GM21723 (cell line): Measurements from ENCODE around the gene NOTO.
"Not testable (repeated sequence)": the region's sequence is repeated elsewhere in the genome, so short reads cannot be mapped to it uniquely, and the experiment has no call there.

ENCODE experiments used
- ATAC-seq: cut with Tn5 transposase; IDR thresholded peaks from one replicate; pipeline ENCODE4 v1.9.1; 2021; ENCODE audit warnings: mild to moderate bottlenecking, moderate library complexity; ENCODE audit not compliant: unreplicated experiment

The NOTO gene

GRCh38 chr2:73202156-73203054 lies at the start of gene NOTO:
NOTO (plus strand) TSS chr2:73202574; CDS start chr2:73202667, 93 bp downstream.
- no peak for ATAC-seq

- ATAC-seq: no peak
Observed at GRCh38 chr2:73156539-73157124, 45.7 kb upstream of the NOTO start.

- ATAC-seq: no peak
Observed at GRCh38 chr2:73162856-73163391, 39.5 kb upstream of the NOTO start.

- no peak for ATAC-seq
Observed at GRCh38 chr2:73163483-73164367, 38.6 kb upstream of the NOTO start.

GRCh38 chr2:73165978-73166377 lies 36.4 kb upstream of the NOTO start:
- ATAC-seq: not testable (repeated sequence)

GRCh38 chr2:73166813-73167212 lies 35.6 kb upstream of the NOTO start:
- ATAC-seq: not testable (repeated sequence)

GRCh38 chr2:73168348-73168747 lies 34.0 kb upstream of the NOTO start:
- ATAC-seq: not testable (repeated sequence)

- ATAC-seq: not testable (repeated sequence)
Observed at GRCh38 chr2:73170341-73170740, 32.0 kb upstream of the NOTO start.

- peak; percentile 43 for ATAC-seq
Observed at GRCh38 chr2:73172963-73173362, 29.4 kb upstream of the NOTO start.

- no peak for ATAC-seq
Observed at GRCh38 chr2:73173781-73174180, 28.6 kb upstream of the NOTO start.

- no peak for ATAC-seq
Observed at GRCh38 chr2:73174244-73174643, 28.1 kb upstream of the NOTO start.

GRCh38 chr2:73174941-73175662 lies 27.3 kb upstream of the NOTO start:
- ATAC-seq: no peak

GRCh38 chr2:73175663-73176204 lies 26.6 kb upstream of the NOTO start:
- ATAC-seq: no peak

- no peak for ATAC-seq
Observed at GRCh38 chr2:73176205-73176880, 26.0 kb upstream of the NOTO start.

- peak; percentile 83 for ATAC-seq
Observed at GRCh38 chr2:73176881-73177644, 25.3 kb upstream of the NOTO start.

- ATAC-seq: no peak
Observed at GRCh38 chr2:73177645-73178255, 24.6 kb upstream of the NOTO start.

GRCh38 chr2:73185965-73186364 lies 16.4 kb upstream of the NOTO start:
- no peak for ATAC-seq

- ATAC-seq: no peak
Observed at GRCh38 chr2:73187549-73187948, 14.8 kb upstream of the NOTO start.
